Measurements from ENCODE around the gene PHKB.

The PHKB gene

DNA sequence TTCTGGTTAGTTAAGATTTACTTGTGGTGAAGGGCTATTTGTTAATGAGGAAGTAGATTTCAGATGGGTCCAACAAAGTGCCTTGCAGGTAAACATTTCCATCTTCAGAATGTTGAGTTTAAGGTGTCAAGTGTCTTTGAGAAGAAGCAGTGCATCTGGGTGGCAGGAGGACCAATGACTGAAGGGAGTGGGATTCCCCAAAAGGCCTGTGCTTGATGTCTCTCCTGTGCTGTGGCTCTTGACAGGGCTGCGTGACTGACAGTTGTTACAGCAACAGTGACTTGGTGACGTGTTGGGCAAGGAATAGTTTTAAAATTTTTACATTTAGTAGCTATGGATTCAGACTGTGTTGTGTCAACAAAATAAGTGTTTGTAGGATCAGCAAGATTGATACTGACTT lies 149.9 kb downstream of the PHKB start:
- ATAC-seq: no peak
- no peak for TF ChIP-seq OSR1 (CRISPR knock-in tag; IDR thresholded peaks at IDR 0.05)
- no peak for TF ChIP-seq PPARA (CRISPR knock-in tag; IDR thresholded peaks at IDR 0.05; ENCODE audit: borderline replicate concordance)
- no peak for TF ChIP-seq TOX (CRISPR knock-in tag; IDR thresholded peaks at IDR 0.05; ENCODE audit: borderline replicate concordance)
- no peak for TF ChIP-seq ZC3H10 (CRISPR knock-in tag; IDR thresholded peaks at IDR 0.05)
- TF ChIP-seq BACH2 (CRISPR knock-in tag; IDR thresholded peaks at IDR 0.05; ENCODE audit: borderline replicate concordance): no peak
- TF ChIP-seq, protein P1, sequence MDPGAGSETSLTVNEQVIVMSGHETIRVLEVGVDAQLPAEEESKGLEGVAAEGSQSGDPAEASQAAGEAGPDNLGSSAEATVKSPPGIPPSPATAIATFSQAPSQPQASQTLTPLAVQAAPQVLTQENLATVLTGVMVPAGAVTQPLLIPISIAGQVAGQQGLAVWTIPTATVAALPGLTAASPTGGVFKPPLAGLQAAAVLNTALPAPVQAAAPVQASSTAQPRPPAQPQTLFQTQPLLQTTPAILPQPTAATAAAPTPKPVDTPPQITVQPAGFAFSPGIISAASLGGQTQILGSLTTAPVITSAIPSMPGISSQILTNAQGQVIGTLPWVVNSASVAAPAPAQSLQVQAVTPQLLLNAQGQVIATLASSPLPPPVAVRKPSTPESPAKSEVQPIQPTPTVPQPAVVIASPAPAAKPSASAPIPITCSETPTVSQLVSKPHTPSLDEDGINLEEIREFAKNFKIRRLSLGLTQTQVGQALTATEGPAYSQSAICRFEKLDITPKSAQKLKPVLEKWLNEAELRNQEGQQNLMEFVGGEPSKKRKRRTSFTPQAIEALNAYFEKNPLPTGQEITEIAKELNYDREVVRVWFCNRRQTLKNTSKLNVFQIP (CRISPR knock-in tag; IDR thresholded peaks at IDR 0.05; ENCODE audit: borderline replicate concordance, low read depth): no peak
- TF ChIP-seq ZFP30 (CRISPR knock-in tag; IDR thresholded peaks at IDR 0.05): no peak
- no peak for TF ChIP-seq CSDC2 (CRISPR knock-in tag; IDR thresholded peaks at IDR 0.05)
- TF ChIP-seq ARNTL (CRISPR knock-in tag; IDR thresholded peaks at IDR 0.05; ENCODE audit: borderline replicate concordance, low read depth): no peak
- TF ChIP-seq TSHZ2 (CRISPR knock-in tag; IDR thresholded peaks at IDR 0.05): no peak
- TF ChIP-seq ZNF70 (CRISPR knock-in tag; IDR thresholded peaks at IDR 0.05): no peak
- TF ChIP-seq ISL1 (CRISPR knock-in tag; IDR thresholded peaks at IDR 0.05): no peak
- TF ChIP-seq, protein P2, sequence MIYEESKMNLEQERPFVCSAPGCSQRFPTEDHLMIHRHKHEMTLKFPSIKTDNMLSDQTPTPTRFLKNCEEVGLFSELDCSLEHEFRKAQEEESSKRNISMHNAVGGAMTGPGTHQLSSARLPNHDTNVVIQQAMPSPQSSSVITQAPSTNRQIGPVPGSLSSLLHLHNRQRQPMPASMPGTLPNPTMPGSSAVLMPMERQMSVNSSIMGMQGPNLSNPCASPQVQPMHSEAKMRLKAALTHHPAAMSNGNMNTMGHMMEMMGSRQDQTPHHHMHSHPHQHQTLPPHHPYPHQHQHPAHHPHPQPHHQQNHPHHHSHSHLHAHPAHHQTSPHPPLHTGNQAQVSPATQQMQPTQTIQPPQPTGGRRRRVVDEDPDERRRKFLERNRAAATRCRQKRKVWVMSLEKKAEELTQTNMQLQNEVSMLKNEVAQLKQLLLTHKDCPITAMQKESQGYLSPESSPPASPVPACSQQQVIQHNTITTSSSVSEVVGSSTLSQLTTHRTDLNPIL (CRISPR knock-in tag; IDR thresholded peaks at IDR 0.05; ENCODE audit: low read depth): no peak
- no peak for TF ChIP-seq SNAI2 (CRISPR knock-in tag; IDR thresholded peaks at IDR 0.05)
- TF ChIP-seq GLIS3 (CRISPR knock-in tag; IDR thresholded peaks at IDR 0.05): no peak
- TF ChIP-seq ZNF8 (CRISPR knock-in tag; IDR thresholded peaks at IDR 0.05): no peak

DNA sequence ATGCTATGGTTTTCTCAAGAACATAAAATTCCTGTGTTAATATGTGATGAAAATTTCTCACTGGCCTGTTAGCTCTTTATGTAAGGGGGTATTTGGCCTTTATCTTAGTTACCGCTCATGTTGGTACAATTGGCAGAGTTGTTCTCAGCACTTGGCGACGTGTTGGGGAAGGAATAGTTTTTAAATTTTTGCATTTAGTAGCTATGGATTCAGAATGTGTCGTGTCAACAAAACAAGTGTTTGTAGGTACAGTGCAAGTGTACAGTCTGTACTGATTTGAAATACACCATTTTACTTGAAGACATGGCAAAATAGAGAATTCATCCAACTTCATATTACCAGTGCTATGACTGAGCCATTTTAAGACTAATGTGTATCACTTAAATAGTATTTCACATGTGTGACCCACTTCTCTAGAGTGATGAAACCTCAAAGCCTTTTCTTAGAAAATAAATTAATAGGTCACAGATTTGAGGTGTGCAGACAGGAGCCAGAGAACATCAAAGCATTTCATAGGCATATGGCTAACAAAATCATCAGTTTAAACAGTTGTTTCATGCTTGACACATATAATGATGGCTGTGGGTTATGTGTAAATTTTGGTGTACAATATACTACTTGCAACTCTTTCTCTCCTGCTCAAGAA lies 150.8 kb downstream of the PHKB start:
- TF ChIP-seq ZC3H10 (CRISPR knock-in tag; IDR thresholded peaks at IDR 0.05): no peak
- no peak for TF ChIP-seq ZNF565 (CRISPR knock-in tag; conservative IDR thresholded peaks at IDR 0.05; ENCODE audit: low read depth)
- no peak for TF ChIP-seq TSHZ2 (CRISPR knock-in tag; IDR thresholded peaks at IDR 0.05)
- TF ChIP-seq OSR1 (CRISPR knock-in tag; IDR thresholded peaks at IDR 0.05): no peak
- TF ChIP-seq TCF4 (CRISPR knock-in tag; IDR thresholded peaks at IDR 0.05; ENCODE audit: borderline replicate concordance): no peak
- TF ChIP-seq RARB (CRISPR knock-in tag; IDR thresholded peaks at IDR 0.05): no peak
- TF ChIP-seq, protein P3, sequence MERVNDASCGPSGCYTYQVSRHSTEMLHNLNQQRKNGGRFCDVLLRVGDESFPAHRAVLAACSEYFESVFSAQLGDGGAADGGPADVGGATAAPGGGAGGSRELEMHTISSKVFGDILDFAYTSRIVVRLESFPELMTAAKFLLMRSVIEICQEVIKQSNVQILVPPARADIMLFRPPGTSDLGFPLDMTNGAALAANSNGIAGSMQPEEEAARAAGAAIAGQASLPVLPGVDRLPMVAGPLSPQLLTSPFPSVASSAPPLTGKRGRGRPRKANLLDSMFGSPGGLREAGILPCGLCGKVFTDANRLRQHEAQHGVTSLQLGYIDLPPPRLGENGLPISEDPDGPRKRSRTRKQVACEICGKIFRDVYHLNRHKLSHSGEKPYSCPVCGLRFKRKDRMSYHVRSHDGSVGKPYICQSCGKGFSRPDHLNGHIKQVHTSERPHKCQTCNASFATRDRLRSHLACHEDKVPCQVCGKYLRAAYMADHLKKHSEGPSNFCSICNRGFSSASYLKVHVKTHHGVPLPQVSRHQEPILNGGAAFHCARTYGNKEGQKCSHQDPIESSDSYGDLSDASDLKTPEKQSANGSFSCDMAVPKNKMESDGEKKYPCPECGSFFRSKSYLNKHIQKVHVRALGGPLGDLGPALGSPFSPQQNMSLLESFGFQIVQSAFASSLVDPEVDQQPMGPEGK (CRISPR knock-in tag; IDR thresholded peaks at IDR 0.05; ENCODE audit: borderline replicate concordance): no peak
- no peak for TF ChIP-seq GLIS3 (CRISPR knock-in tag; IDR thresholded peaks at IDR 0.05)
- TF ChIP-seq SNAI2 (CRISPR knock-in tag; IDR thresholded peaks at IDR 0.05): no peak
- TF ChIP-seq ZFP3 (CRISPR knock-in tag; IDR thresholded peaks at IDR 0.05): no peak
- no peak for TF ChIP-seq CSDC2 (CRISPR knock-in tag; IDR thresholded peaks at IDR 0.05)
- TF ChIP-seq, protein P2 (CRISPR knock-in tag; IDR thresholded peaks at IDR 0.05; ENCODE audit: low read depth): no peak
- TF ChIP-seq ESRRG (CRISPR knock-in tag; IDR thresholded peaks at IDR 0.05): no peak
- ATAC-seq: no peak

Measured in SK-N-SH treated with all-trans-retinoic acid at 6 μM for 48 hours (cell line).